Stimulated activated CD4-positive, alpha-beta T cell treated with anti-CD3 and anti-CD28 coated beads, Interleukin-4, amount 100 ng/mL, for 4 hours (primary cell): Measurements from ENCODE around the gene TNXB.
"Not testable (repeated sequence)": the region's sequence is repeated elsewhere in the genome, so short reads cannot be mapped to it uniquely, and the experiment has no call there.

Source experiments
- DNase-seq, 2 experiments: peaks; one replicate each; pipeline ENCODE4 v3.0.0-alpha.2; 2020

The TNXB gene

GRCh38 chr6:32109114-32109764 is at the start of gene TNXB:
Gene TNXB, minus strand, starts transcription at chr6:32109338. Its CDS starts 11,140 bp downstream, at chr6:32098198.
- no peak for DNase-seq

- no peak for DNase-seq
These were observed 48.9 kb upstream of the TNXB start for GRCh38 chr6:32158052-32158451.

- DNase-seq = no peak
These were observed 47.8 kb upstream of the TNXB start for GRCh38 chr6:32156891-32157290.

- DNase-seq = peak; percentile 44 to 54
These were observed 45.5 kb upstream of the TNXB start for GRCh38 chr6:32154514-32155161.

DNA sequence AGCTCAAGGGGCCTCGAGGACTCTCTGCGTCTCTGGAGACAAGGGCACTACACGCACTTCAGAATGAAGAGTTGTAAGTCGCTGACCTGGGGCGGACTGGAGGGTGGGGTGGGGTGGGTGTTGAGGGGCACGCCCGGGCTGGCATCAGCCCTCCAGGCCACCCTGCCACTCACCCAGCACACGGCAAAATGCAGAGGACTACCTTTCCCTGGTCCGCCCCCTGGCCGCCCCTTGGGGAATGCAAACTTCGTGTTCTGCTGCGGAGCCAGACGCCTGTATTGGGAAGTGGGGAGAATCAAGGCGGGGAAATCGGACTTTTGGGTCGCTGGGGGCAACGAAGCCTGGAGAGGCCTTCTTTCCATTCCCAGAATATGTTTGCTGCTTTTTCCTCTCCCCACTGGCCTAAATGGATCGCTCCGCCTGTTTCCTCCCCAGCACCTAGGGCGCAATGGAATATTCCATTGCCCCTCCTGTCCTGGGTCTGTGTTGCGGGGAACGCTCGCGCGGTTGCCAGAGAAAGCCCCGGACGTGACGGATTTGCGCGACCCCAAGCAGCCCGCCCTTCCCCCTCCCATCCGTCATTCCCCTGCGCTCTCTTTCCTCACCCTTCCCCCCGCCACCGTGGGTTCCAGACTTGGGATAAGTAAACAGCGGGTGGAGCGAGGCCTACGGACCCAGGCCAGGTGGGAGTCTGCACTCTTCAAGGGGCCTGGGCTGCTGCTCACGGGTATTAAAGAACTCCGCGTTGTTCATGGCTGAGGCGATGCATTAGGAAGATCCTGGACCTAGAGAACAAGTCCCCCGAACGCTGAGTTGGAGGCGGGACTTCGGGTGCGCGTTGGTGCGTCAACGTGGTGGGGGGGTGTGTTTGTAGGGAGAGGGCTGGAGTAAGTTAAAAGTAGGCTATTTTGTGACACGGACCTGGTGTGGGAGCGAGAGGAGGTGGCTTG is 44.7 kb upstream of the TNXB start, which contains the start of gene PPT2:
Gene PPT2 (plus strand): TSS at position 578 of the 950 bp plus-strand sequence. CDS start 454 bp downstream, outside the sequence.
- DNase-seq = peak; percentile 58 to 67

DNA sequence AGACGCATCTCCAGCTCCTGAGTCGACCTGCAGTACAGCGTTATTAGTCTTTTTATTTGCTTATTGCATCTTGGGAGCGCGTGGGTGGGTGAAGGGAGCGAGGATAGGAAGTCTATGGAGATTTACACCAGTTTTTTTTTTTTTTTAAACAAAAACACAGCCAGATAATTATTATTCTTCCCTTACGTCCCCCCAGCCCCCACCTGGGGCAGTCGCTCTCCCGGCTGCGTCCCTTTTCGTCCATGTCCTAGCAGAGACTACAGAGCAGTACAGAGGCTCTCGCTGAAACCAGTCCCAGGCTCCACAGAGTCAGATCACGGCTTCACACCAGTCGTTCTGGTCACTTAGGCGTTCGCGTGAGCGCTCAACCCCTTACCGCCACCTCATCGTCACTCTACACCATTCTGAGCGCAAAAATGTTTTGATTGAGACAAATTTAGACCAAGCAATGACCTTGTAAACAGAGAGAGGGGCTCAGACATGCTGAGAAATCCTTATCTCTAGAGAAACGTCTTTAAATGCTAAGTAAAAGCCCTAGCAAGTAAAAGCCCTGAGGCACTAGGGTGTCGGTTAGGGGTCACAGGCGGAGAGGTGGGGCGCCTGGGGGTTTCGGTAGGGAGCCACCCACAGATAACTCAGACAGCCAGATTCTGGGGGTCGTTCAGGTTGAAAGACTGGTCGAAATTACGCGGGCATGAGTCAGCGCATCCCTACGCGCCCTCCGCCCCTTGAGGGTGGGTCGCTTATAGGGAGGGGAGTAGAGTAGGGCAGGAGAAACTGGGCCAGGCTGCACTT is 43.8 kb upstream of the TNXB start:
- DNase-seq = no peak

- DNase-seq = no peak
These were observed 43.0 kb upstream of the TNXB start, which contains the start of gene PRRT1 for GRCh38 chr6:32151863-32152768. Gene PRRT1, minus strand, starts transcription at chr6:32151939. Its CDS starts 112 bp downstream, at chr6:32151827.

- no peak for DNase-seq
These were observed 42.2 kb upstream of the TNXB start for GRCh38 chr6:32151181-32151862.

- no peak for DNase-seq
These were observed 41.1 kb upstream of the TNXB start for GRCh38 chr6:32149932-32150870.

DNA sequence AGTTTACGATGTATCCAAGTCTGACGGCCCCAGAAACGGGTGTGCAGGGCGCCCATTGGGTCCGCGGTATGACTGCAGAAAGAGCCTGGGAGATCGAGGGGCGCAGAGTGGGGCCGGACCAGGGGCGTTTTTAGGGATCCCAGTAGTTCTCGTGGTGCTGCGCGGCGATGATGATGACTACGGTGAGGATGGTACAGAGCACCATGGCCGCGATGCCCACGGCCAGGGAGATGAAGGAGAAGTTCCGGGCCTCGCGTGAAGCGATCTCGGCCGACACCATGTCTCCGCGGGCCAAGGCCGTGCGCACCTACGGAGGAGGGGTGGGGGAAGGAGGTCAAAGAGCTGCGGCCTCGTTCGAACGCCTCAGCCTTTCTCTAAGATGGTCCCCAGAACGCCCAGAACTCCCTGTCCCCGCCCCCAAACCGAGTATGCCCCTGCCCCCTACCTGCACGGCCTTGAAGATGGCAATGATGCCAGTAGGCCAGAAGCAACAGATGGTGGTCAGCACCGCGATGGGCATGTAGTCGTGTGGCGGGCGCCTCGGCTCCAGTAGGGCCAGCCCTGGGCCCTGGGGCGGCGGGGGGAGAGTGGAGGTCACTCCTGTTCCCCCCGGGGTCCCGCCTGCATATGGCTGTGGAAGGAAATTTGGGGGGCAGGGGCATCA is 40.1 kb upstream of the TNXB start:
- no peak for DNase-seq

DNA sequence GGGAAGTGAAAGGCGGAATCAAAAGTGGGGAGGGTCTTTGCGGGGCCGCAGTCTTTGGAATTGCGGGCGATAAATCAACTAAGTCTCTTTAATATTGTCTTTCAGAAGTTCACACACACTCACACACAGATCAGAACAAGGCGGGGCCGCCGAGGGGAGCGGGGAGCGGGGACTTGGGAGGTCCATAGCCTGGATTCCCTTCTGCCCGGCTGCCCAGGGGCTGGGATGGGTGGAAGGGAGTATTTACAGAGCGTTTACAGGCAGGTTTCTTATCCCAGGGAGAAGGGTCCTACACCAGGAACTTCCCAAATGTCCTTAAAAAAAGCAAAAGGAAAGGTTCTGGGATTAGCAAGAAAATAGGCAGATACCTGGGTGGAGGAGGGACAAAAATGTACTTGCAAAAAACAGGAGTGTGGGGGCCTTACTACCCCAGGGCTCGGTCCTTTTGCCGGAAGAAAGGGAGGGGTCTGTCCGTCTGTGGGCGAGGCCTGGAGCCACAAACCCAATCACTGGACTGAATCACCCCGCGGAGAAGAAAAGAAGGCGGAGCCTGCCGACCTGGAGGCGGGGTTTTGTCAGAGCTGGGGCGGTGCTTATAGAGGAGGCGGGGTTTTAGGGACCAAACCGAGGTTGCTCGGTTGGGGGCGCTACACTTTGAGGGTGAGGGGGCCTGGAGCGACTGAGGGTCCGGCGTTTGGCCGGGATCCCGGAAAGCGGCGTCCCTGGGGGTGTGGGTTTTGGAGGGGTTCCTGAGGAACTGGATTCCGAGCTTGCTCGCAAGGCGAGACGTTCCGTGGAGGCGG is 39.4 kb upstream of the TNXB start:
- peak; percentile 62 to 66 for DNase-seq

DNA sequence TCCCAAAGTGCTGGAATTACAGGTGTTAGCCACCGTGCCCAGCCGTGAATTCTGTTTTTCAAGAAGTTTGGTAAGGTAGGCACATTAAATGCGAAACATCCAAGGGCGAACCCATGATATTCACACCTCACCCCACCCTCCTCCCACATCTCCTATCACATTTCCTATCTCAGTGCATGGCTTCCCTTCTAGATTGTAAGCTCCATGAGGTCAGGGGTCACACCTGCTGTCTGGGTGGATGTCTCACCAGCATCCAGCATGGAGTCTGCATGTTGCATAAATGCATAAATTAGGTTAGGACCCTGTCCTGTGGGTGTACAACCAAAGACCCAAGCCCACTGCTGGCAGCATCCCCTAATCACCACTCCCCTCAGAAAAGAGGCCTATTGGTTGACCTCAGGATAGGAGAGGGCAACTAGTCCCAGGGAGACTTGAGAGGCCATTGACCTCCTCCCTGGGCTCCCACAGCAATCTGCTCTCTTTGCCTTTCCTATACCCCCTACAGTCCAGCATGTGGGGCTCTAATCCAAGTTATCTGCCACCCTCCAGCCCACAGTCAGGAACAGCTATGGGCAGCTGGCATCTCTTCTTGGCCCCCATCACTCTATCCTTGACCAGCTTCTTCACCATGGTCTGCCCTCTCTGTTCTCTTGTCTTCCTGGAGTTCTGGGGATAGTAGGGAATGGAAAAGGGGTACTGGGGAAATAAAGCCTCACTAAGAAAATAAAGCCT is 38.4 kb upstream of the TNXB start:
- DNase-seq = no peak

DNA sequence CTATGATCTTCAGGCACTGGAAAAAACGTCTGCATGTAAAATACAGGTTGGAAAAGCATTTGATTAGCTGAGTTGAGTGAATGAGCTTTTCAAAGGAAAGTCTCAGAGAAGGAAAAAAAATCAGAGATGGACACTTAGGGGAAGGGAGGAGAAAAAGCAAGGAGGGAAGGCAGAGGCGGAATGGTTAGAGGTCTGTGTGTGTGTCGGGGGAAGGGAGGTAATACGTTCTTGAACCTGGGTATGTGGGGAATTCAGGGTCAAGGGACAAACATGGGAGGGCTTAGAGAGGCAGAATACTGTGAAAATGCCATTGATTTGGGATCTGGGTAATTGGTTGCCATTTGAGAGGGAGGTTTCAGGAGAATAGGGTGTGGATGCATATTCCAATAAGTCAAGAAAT is 37.5 kb upstream of the TNXB start:
- no peak for DNase-seq

DNA sequence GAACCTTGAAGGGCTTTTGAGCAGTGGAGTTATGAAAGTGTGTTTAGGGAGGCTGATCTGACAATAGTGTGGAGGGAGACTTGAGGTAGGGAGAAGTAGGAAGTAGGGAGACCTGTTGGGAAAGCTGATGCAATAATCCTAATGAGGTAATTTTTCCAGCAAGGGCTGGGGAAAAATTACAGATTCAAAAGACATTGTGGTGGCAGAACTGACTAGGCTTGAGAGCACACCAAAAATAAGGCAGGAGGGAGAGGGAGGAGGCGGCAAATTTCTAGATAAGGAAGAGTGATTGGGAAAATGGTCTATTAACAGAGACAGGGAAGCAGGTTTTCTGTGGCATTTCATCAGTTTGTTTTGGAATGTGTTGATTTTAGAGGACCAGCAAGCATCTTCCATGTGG is 37.1 kb upstream of the TNXB start:
- no peak for DNase-seq

GRCh38 chr6:32144238-32144637 is 35.1 kb upstream of the TNXB start:
- not testable (repeated sequence) for DNase-seq

GRCh38 chr6:32140420-32141046 is 31.4 kb upstream of the TNXB start:
- no peak for DNase-seq

GRCh38 chr6:32139590-32139989 is 30.5 kb upstream of the TNXB start:
- no peak for DNase-seq
